ENCODE data around the gene WDFY4. TPM values are rescaled to one million over a fixed set of nuclear protein-coding genes. Genes with fewer than 3 reads are reported as not detected.

Gene WDFY4
- total RNA-seq, 2 donors from 2014 or later = 0.09 to 0.25 TPM

DNA sequence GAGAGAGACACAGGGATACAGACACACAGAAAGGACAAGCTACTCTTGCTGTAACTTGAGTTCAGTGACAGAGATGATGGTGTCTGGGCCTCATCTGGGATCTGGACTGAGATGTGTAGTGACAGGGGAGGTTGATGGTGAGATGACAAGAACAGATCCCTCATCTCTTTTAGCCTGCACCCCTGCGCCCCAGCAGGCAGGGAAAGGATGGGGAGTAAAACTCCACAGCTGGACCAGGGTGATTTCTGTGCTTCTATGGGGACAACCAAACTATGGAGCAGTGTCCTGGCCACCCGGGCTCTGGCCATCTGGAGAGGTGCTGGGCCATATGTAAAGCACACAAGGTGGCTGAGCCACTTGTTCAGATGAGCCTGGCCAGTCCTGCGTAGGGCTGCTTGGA is 259.5 kb downstream of the WDFY4 start:
- no peak overlapping the region for H3K27ac Mint-ChIP-seq
- ATAC-seq = no peak
- no peak for DNase-seq (ENCODE audit: low spot score in 2 of 2)
- no peaks in the 10 kb centered on the region for H3K9me3 Mint-ChIP-seq
- H3K36me3 Mint-ChIP-seq = no peaks in the 10 kb centered on the region

DNA sequence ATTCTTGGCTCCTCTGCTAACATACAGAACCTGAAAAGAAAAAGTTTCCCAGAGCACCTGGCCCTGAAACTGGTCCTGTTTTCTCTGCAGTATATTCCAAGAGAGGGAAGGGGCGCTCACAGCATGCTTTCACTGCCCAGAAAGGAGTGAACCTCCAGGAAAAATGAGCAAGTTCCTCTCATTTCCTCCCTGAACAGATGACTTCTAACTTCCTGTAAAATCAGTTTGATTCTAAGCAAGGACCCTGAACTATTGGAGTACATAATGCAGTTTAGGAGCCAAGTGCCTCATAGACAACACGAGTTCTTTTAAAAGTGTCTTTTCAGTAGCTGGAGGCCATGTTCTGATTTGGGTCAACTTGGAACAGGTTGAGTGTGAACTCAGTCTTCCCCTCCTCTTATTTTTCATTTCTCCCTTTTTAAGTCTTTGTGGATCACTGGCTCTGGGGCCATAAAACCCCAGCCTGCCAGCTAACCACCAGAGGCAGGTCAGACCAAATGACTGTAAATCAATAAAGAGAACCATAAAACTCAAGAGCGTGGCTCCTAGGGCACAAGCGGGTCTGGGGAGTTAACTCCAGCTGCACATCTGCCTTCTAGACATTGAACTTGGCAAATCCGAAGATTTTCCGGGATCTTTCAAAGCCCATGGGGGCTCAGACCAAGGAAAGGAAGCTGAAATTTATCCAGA is 260.9 kb downstream of the WDFY4 start:
- no peaks in the 10 kb centered on the region for H3K36me3 Mint-ChIP-seq
- no peak for DNase-seq (ENCODE audit: low spot score in 2 of 2)

DNA sequence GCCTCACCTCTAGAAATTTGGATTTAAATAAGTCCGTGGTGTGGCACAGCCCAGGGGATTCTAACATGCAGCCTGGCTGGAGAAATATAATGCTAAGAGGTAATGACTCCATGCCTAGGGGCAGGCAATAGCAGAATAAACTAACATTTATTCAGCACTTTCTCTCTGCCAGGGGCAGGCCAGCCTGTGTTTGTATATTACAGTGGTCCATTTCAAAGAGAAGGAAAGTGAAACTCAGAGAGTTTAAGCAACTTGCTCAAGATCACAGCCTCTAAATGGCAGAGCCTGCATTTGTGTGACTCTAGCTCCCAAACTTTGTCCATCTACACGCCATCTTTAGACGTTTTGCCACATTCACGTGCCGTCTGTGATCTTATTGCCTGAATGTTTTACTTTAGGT is 261.7 kb downstream of the WDFY4 start:
- ATAC-seq (no peak), DNase-seq (ENCODE audit: low spot score in 2 of 2) (no peak)
- no peak overlapping the region for H3K27ac Mint-ChIP-seq
- H3K9me3 Mint-ChIP-seq = no peaks in the 10 kb centered on the region
- H3K36me3 Mint-ChIP-seq = no peaks in the 10 kb centered on the region

More for the DNA sequence above, 260.9 kb downstream of the WDFY4 start:
- Mint-ChIP-seq H3K27ac (no peak overlapping the region), H3K9me3 (no peaks in the 10 kb centered on the region)
- ATAC-seq = no peak

DNA sequence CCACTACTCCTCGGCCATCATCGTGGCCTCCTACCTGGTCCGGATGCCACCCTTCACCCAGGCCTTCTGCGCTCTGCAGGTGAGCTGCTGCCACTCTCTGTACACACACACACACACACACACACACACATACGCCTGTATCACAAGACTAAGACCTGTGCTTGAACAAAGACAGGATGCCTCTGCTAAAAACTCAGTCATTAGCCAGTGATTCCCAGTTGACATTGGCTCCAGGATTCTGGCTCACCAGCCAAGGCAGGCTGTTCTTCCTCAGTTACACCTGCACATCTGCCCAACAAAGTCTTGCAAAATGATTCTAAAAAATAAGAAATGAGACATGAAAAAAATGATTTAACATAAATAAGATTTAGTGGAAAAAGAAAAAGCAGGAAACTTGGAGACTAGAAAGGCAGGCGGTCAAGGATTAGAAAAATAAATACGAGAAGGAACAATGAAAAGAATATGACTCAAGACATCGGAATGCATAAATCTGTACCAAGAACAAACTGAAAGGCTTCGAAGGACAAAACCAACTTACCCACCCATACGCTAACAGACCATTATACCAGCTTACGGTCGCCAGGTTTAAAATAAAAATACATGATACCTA is 262.3 kb downstream of the WDFY4 start:
- Mint-ChIP-seq H3K27ac (no peak overlapping the region), H3K9me3 (no peaks in the 10 kb centered on the region), H3K36me3 (no peaks in the 10 kb centered on the region)
- ATAC-seq (no peak), DNase-seq (ENCODE audit: low spot score in 2 of 2) (no peak)

DNA sequence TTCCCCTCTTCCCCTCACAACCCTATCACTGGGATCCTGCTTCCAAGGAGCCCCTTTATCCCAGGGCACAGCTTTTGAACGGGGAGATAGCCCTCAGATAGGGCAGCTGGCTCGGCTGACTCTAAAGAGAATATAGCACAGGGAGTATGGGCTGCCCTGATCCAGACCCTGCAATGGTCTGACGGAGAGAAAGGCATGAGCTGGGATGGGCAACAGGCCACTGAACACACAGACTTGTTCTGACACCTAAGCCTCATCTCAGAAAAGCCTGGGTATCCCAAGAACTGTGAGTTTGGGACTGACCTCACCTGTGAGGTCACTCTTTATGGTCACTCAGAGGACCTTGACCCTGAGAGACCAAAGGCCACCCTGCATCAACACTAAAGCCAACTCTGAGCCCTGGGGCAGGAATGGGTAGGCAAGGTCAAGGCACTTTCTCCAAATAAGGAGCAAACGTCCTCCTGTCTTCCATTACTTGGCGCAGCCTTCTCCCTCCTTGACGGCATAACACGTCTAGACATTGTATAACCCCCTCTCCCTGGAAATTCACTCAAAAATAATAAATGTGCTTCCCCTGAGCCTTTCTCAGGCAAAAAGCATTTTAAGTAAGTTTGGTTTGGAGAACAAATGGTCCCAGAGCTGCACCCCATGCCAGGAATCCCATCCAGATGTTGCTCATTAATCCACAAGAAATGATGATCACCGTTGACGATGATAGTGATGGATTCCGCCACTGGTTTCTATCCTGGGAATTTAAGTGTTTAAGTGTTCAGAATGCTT is 263.2 kb downstream of the WDFY4 start:
- no peak for DNase-seq (ENCODE audit: low spot score in 2 of 2)
- H3K9me3 Mint-ChIP-seq = no peaks in the 10 kb centered on the region
- H3K36me3 Mint-ChIP-seq = no peaks in the 10 kb centered on the region
- H3K27ac Mint-ChIP-seq = no peak overlapping the region
- ATAC-seq = no peak

DNA sequence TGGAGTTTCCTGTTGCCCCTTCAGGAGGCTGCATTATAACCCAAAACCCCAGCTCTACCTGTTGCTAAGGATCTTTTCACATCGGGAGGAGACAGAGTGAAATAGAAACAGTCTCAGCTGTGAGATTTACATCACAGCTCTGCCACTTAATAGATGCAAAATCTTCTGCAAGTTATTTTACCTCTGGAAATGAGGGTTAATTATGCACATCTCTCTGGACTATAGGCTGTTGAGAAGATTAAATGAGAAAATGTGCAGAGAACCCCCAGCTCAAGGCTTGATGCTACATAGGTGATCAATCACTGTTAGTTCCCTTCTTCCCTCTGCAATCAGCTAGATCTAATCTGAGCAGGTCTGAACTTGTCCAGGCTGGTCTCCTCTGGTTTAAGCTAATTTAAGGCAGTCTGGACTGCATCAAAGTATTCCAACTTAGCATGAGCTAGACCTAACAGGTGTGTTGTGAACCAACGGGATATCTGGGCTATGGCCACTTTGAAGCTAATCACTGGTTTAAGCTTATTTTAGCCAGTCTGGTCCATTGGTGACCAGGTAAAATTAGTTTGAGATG is 263.9 kb downstream of the WDFY4 start:
- DNase-seq (ENCODE audit: low spot score in 2 of 2) (no peak), ATAC-seq (no peak)
- H3K9me3 Mint-ChIP-seq = no peaks in the 10 kb centered on the region
- H3K27ac Mint-ChIP-seq = no peak overlapping the region
- H3K36me3 Mint-ChIP-seq = no peaks in the 10 kb centered on the region

DNA sequence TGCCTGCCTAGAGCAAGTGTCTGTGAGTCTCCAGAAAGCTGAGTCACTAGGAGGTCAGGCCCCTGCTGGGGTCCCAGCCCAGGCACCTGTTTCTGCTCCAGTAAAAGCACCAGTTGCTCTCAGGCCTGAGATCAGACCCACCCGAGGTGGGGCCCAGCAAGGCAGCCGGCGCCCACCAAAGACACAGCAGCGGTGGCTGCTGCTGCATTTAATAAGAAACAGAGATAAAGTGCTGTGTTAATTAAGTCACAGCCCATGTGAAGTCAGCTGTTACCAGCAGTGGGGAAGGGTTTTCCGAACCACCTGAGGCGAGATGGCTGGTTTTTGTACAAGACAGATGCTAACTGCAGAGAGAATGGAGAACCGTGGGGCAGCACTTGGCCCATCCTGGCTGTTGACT is 267.0 kb downstream of the WDFY4 start:
- H3K27ac Mint-ChIP-seq = no peak overlapping the region
- DNase-seq (ENCODE audit: low spot score in 2 of 2) = no peak

DNA sequence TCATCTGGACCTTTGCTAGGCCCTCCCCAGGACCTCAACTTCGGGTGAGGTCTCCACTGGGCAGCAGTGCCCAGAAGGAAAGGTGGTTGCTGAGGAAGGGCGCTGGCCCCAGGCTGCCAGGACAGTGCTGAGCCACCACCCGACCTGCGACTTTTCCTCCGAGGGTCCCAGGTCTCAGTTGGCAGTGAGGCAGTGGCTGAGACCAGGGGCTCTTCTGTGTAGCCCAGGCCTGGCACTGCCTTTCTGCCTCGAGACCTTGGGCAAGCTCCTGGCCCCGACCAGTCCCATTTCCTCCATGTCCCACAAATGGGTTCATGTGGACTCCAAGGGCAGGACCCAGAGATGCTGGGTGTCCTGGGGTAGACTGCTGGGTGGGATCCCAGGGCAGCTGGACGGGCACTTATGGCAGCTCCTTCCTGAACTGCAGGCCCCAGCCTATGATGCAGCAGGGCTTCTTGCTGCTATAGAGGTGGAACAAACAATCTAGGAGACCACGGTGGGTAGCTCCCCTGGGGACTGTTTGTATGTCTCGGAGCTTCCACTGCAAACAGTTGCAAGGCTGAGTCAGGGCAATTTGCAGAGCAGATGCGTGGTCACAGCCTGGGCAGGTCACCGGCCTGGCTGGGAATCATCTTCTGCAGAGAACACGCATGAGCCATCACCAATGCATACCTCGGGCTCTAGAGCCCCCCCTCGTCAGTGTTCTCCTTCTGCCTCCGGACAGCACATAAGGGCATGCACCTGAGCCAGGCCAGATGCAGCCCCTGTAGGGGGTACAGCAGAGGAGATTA is 272.9 kb downstream of the WDFY4 start:
- Mint-ChIP-seq H3K27ac (no peak overlapping the region), H3K36me3 (no peaks in the 10 kb centered on the region)
- no peak for ATAC-seq

More for the DNA sequence above, 267.0 kb downstream of the WDFY4 start:
- no peak for ATAC-seq
- Mint-ChIP-seq H3K9me3 (no peaks in the 10 kb centered on the region), H3K36me3 (no peaks in the 10 kb centered on the region)

DNA sequence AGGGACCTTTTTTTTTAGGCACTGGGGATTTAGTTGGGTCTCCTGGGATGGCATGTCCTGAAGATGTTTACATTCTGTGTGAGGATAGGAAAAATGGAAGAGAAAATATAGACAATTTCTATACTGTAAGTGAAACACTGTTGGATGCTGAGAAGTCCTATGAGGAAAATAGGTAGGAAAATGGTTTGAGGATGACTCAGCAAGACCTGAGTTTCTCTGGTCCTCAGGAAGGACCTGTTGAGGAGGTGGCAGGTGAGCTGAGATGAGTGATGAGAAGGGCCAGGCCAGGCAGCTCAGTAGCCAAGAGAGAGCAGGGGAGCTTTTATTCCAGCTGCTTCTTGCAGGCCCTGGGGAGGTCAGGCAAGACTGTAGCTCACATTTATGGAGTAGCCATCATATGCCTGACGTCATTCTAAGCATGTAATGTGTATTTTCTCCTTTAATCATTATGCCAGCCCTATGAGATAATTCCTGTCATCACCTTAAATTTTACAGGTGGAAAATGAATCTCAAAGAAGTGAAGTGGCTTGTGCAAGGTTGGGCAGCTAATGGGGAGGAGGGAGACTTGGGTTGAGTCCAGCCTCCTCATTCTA is 274.0 kb downstream of the WDFY4 start:
- no peaks in the 10 kb centered on the region for H3K9me3 Mint-ChIP-seq
- no peak for DNase-seq (ENCODE audit: low spot score in 2 of 2)
- ATAC-seq = no peak
- peak overlapping the region in 1 of 2 donors; percentile 13 for H3K27ac Mint-ChIP-seq
- H3K36me3 Mint-ChIP-seq = no peaks in the 10 kb centered on the region

More for the DNA sequence above, 272.9 kb downstream of the WDFY4 start:
- DNase-seq (ENCODE audit: low spot score in 2 of 2) = no peak
- H3K9me3 Mint-ChIP-seq = no peaks in the 10 kb centered on the region

DNA sequence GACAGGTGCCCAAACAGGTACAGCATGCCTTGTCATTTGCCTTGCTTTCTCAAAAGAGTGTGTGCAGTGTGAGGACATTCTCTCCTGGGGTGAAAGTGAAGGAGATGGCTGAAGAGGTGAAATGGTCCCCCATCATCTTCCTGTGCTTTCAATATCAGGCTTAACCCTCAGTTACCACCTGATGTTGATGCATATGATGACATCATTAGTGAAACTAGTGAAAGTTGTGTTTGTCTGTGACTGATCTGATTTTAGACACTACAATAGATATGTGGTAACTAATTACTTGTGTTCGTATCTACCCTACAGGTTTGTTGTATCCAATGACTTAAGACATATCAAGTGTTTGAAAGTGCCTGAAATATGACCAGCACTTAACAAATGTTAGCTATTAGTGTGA is 279.4 kb downstream of the WDFY4 start:
- Mint-ChIP-seq H3K27ac (no peak overlapping the region), H3K9me3 (no peaks in the 10 kb centered on the region), H3K36me3 (no peaks in the 10 kb centered on the region)
- no peak for DNase-seq (ENCODE audit: low spot score in 2 of 2)
- no peak for ATAC-seq

DNA sequence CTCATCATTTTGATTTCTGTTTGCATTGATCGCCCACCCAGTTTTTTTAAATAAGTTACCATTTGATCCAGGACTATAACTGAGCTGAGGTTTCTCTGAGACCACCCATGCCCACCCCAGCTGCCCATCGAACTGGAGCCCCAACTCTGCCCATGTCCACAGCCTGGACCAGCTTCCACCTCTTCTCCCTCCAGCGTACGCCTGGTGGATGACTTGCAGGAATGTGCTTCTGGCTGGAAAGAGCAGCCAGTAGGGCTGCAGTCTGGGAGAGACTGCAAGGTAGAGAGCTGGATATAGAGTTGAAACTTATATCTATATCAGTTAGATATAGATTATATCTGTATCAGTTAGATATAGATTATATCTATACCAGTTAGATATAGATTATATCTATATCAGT is 280.8 kb downstream of the WDFY4 start:
- H3K27ac Mint-ChIP-seq = no peak overlapping the region
- H3K36me3 Mint-ChIP-seq = no peaks in the 10 kb centered on the region
- ATAC-seq (no peak), DNase-seq (ENCODE audit: low spot score in 2 of 2) (no peak)
- no peaks in the 10 kb centered on the region for H3K9me3 Mint-ChIP-seq

DNA sequence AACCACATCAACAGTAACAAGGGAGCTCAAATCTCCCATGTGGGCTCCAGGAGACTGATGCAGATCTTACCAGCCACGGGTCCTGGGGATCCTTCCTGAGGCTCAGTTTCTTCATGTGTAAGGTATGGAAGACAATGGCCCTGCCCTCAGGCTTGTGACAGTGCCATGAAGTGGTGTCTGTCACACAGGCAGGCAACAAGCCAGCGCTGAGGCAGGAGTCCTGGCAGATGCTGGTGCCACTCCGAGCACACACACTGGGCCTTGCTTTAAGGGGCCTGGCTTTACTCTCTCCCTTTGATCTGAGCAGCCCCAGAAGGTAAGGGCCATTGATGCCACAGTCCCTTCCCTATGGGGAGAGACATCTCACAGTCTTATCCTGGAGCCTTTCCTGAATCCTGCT is 283.4 kb downstream of the WDFY4 start:
- no peak for ATAC-seq
- H3K36me3 Mint-ChIP-seq = no peaks in the 10 kb centered on the region
- no peaks in the 10 kb centered on the region for H3K9me3 Mint-ChIP-seq
- H3K27ac Mint-ChIP-seq = no peak overlapping the region
- DNase-seq (ENCODE audit: low spot score in 2 of 2) = peak in 1 of 2 donors; percentile 35

DNA sequence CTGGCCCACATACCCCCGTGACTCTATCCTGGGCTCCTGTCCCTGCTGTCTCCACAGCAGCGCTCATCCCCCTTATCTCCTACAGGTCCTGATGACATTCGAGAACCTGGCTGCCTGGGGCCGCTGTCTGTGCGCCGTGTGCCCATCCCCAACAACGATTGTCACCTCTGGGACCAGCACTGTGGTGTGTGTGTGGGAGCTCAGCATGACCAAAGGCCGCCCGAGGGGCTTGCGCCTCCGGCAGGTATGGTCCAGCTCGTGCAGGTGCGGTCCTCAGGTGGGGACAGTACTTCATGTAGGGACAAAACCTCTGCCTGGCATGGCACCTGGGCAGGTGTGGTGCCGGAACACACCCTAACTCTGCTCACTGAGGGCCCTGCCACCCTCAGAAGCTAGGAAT is 285.4 kb downstream of the WDFY4 start:
- Mint-ChIP-seq H3K9me3 (no peaks in the 10 kb centered on the region), H3K36me3 (no peaks in the 10 kb centered on the region), H3K27ac (no peak overlapping the region)
- ATAC-seq = no peak
- DNase-seq (ENCODE audit: low spot score in 2 of 2) = peak in 1 of 2 donors; percentile 44

DNA sequence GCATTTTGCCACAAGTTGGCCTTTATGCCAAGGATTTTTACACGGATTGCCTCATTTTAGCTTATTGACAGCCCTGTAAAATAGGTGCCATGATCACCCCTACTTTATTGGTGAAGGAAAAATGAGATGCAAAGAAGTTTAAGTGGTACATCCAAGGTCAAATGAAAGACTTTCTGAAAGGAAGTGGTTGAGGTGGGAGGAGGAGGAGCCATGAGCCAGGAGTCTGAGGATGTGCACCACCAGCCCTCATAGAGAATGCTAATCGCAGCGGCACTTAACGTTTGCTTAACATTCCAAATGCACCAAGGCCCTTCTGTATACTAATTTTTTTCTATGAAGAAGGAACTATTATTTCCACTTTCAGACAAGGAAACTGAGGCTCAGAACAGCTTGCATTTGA is 286.0 kb downstream of the WDFY4 start:
- DNase-seq (ENCODE audit: low spot score in 2 of 2) = no peak
- Mint-ChIP-seq H3K27ac (no peak overlapping the region), H3K9me3 (no peaks in the 10 kb centered on the region), H3K36me3 (no peaks in the 10 kb centered on the region)
- ATAC-seq = no peak

DNA sequence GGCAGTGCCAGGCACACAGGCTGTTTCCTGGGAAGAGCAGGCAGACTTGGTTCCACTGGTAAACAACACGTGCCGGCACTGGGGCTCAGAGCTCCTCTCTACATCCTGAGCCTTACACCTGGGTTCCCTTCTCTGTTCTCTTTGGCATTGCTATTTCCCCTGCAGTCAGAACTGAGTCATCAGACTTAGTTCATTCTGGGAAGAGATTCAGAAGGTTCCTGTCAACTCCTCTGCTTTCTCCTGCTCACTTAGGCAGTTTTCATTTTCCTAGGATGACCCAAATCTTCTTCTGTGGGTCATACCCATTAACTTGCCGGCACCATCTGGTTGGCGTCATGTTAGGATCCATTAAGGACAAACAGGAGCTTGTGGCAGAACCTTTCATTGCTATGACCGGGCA is 288.4 kb downstream of the WDFY4 start:
- Mint-ChIP-seq H3K36me3 (no peaks in the 10 kb centered on the region), H3K9me3 (no peaks in the 10 kb centered on the region), H3K27ac (peak overlapping the region in 1 of 2 donors; percentile 79)
- no peak for DNase-seq (ENCODE audit: low spot score in 2 of 2)
- no peak for ATAC-seq

DNA sequence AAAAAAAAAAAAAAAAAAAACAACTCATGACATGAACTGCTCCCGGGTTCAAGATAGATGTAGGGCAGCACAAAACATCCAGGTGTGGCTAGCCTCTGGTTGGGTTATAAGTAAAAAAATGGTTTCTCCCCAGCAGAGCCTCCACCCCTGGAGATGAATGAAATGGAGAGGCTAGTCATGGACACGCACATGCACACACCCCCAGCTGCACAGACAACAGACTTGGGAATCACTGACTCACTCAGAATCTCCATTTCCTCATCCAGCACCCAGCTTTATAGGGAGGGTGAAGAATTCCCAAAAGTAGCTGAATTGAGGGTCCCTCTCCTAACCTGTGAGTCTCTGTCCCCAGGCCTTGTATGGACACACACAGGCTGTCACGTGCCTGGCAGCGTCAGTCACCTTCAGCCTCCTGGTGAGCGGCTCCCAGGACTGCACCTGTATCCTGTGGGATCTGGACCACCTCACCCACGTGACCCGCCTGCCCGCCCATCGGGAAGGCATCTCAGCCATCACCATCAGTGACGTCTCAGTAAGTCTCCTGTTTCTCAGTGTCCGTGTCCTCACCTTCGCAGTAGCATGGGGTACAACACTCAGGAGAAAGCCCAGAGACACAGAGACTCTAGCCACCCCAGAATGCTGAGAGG is 290.0 kb downstream of the WDFY4 start:
- ATAC-seq (no peak), DNase-seq (ENCODE audit: low spot score in 2 of 2) (peak in 1 of 2 donors; percentile 9)
- Mint-ChIP-seq H3K9me3 (no peaks in the 10 kb centered on the region), H3K27ac (peak overlapping the region in 1 of 2 donors; percentile 44), H3K36me3 (no peaks in the 10 kb centered on the region)
